Endometrium (tissue), 2 donors: ENCODE data around the gene ARHGAP12.
A peak's percentile ranks its signal among the peaks of the same experiment; 100 is the strongest.
"Not testable (repeated sequence)": the region's sequence is repeated elsewhere in the genome, so short reads cannot be mapped to it uniquely, and the experiment has no call there.

Source experiments
- FAIRE-seq: peaks from 2 replicates; lab custom pipeline; 2012; peaks lifted over from hg19 to GRCh38; lab: Jason Lieb, UNC
- donor health status: control.
- donor health status: control.

The ARHGAP12 gene

DNA sequence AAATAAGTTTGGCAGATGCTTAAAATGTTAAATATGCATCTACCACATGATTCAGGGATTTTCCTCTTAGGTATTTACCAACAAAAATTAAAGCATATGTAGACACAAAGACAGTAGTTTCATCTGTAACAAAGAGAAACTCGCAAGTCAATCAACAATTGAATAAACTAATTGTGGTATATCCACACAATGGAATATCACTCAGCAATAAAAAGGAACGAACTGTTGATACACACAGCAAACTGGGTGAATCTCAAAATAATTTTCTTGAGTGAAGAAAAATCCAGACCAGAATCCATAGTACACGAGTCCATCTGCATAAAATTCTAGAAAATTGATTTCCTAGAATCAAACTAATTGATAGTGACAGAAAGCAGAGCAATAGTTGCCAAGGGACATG is 5.2 kb downstream of the ARHGAP12 start:
- no peak for FAIRE-seq

DNA sequence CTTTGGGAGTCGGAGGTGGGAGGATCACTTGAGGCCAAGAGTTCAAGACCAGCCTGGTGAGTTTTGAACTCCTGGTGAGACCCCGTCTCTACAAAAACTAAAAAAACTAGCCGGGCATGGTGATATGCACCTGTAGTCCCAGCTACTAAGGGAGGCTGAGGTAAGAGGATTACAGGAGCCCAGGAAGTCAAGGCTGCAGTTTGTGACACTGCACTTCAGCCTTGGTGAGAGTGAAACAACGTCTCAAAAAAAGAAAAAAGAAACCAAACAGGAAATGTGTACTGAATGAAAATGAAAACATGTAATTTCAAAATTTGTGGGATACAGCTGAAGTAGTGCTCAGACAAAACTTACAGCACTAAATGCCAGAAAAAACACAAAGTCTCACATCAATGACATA is 7.6 kb downstream of the ARHGAP12 start:
- no peak for FAIRE-seq

DNA sequence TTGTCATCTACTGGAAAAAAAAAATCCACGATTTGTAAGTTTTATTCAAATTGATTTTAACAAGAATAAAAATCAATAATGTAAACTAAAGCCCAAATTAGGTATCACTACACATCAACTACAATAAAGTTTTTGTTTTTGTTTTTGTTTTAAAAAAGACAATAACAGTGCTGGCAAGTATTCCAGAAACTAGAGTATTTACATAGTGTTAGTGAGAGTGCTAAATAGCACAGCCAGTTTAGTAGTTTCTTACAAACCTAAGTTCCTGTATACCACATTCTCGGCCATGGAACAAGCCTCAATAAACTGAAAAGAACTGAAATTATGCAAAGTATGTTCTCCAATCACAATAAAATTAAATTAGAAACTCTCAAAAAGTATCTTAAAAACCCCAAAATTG is 8.1 kb downstream of the ARHGAP12 start:
- peak; percentile 43 for FAIRE-seq

DNA sequence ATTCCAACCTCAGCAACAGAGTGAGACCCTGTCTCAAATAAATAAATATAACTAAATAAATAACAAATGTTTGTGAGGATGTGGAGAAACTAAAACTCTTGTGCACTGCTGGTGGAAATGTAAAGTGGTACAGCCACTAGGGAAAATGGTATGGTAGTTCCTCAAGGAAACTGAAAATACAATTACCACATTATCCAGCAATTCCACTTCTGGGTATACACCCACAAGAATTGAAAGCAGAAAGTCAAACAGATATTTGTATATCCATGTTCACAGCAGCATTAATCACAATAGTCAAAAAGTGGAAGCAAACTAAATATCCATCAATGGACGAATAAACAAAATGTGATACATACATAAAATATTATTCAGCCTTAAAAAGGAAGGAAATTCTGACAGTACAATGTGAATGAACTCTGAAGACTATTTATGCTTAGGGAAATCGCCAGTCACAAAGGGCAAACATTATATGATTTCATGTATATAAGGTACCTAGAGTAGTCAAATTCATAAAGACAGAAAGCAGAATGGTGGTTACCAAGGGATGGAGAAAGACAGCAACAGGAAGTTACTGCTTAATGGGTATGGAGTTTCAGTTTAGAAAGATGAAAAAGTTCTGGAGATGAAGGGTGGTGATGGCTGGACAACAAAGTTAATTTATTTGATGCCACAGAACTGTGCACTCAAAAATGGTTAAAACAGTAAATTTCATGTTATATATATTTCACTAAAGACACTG is 9.8 kb downstream of the ARHGAP12 start:
- FAIRE-seq: no peak

DNA sequence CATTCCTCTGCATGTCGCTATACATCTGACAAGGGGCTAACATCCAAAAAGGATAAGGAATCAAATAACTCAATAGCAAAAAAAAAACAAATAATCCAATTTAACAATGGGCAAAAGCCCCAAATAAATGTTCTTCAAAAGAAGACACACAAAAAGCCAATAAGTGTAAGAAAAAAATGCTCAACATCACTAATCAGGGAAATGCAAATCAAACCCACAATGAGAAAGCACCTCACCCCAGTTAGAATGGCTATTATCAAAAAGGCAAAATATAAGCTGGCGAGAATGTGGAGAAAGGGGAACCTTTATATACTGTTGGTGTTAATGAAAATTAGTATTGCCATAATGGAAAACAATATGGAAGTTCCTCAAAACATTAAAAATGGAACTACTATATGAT is 14.3 kb downstream of the ARHGAP12 start:
- no peak for FAIRE-seq

DNA sequence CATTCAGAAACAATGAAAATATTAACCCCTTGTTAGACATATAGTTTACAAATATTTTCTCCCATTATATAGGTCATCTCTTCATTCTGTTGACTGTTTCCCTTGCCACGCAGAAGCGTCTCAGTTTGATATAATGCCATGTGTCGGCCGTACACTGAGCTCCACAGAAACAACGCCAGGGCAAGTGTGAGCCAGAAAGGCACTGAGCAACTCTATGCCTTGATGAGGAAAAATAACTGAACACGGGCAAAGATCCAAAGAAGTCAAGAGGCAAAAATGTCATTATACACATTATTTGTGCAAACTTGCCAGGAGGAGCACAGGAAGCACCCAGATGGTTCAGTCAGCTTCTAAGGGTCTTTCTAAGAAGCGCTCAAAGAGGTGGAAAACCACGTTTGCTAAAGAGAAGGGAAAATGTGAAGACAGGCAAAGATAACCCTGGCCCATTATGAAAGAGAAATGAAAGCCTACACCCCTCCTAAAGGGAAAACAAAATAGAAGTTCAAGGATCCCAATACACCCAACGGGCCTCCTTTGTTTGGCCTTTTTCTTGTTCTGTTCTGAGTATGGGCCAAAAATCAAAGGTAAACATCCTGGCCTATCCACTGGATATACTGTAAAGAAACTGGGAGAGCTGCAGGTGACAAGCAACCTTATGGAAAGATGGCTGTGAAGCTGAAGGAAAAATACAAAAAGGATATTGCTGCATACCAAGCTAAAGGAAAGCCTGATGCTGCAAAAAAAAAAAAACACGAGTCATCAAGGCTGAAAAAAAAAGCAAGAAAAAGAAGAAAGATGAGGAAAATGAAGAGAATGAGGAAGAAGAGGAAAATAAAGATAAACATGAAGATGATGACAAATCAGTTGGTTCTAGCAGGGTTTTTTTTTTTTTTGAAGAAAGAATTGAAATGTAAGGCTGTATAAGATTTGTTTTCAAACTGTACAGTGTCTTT is 15.5 kb downstream of the ARHGAP12 start:
- no peak for FAIRE-seq

DNA sequence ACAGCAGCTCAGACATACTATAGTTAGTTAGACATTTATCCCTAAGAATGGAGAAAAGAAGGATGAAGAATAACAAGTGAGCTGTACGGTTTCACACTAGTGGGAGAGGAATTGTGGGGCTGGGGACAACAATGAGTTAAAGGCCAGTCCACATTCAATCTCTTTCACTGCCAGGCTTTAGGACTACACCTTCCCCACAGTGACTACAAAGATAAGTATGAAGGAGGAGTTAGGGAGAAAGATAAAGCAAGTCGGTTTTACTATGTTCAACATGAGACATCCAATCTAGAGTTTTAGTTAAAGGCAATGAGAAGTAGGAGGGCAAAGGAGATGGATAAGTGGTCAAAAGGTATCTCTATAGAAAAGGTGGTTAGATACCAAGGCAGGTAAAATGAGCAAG is 16.3 kb downstream of the ARHGAP12 start:
- FAIRE-seq: no peak

DNA sequence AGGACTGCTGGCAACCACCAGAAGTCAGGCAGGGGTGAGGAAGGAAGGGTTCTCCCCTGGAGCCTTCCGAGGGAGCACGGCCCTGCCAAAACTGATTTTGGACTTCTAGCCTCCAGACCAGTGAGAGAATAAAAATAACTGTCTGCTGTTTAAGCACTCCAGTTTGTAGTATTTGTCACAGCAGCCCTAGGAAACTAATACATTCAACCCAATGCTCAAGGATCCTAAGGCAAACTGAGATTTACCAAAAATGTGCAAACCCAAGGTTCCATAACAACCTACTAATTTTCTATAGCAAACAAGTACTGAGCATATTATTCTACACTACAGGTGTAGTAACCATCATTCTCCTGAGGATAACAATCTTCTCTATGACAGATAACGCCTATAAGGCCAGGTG is 18.6 kb downstream of the ARHGAP12 start:
- FAIRE-seq: no peak

DNA sequence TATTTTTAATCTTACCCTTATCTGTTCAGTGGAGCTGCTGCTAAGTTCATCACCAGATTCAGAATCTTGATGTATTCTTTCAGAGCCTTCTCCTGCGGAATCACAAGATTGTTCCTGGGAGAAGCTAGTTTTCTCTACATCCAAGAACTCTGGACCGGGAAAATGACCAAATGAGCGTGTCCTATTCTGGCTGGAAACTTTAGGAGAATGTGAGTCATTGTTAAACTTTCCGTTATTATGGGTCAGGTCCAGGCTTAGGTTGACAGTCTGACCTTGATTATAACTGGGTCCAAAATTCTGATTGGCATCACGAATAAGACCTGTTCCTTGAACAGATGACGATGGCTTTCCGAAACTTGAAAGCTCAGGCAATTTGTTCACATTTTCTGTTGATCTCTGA is 20.5 kb downstream of the ARHGAP12 start:
- no peak for FAIRE-seq

DNA sequence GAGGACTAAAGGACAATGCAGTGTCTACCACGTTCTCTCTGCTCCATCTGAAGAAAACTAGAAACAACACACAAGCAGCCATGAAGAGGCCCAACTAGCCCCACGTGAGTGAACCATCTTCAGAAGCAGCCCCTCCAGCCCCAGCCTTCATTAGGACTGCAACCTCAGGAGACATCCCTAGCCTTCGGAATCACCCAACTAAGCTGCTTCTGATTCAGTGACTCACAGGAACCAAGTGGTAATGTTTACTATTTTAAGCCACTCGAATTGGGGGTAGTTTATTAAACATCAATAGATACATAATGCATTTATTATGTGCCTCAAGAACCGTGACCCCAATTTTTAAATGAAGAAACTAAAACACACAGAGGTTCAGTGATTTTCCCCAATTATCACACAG is 22.6 kb downstream of the ARHGAP12 start:
- no peak for FAIRE-seq

DNA sequence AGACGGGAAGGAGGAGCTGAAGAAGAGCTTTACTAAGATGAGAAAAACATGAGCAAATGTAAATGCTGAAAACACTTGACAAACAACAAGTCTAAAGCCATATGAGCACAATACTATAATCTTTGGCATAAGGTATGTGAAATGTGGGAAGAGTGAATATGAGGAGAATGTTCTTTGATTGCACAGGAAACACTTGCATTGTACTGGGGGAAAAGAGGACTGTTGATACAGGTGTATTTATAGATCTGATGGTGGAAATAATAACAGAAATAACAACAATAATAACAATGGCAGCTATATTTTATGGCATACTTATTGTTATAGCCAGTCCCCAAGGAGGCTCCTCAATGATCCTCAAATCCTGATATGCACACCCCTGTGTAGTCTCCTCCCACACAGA is 23.0 kb downstream of the ARHGAP12 start:
- no peak for FAIRE-seq

DNA sequence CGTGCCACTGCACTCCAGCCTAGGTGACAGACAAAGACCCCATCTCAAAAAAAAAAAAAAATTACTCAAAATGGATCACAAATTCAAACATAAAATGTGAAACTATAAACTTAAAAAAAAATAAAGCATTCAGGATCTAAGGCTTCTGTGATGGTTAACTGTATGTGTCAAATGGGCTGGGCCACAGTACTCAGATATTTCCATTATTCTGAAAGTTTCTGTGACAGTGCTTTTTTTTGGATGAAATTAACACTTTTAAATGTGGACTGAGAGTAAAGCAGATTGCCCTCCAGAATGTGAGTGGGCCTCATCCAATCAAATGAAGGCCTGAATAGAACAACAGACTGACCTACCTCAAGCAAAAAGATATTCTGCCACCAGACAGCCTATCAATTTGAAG is 26.0 kb downstream of the ARHGAP12 start:
- no peak for FAIRE-seq

DNA sequence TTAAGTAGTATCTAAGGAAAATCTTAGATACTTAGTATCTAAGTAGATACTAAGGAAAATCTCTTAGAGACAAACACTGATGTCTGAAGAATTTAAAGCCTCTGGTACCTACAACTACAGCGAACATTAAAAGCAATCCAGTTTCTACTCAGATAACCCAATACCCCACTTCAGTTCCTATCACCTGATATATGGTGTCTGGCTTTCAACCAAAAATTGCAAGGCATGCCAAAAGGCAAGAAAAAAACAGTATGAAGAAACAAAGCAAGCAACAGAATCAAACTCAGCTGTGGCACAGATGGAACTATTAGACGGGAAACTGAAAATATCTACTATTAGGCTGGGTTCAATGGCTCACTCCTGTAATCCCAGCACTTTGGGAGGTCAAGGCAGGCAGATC is 31.1 kb downstream of the ARHGAP12 start:
- no peak for FAIRE-seq

DNA sequence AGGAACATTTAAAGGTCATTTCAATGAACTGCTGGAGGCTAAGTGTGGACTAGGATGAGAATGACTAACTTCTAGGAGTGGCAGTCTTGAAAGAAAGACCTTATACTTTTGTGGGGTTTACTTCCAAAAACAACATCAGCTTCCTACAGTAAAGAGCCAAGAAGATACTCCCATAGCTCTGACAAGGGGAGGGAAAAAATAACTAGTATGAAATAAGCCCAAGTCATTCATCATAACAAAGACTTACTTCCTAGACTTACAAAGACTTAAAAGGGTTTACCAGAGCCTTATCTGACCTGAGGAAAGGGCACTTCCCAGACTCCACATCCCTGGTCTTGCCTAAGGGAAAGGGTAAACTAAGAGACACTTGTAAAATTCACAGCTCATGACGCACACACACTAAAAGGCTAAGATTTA is 31.7 kb downstream of the ARHGAP12 start:
- FAIRE-seq: no peak

DNA sequence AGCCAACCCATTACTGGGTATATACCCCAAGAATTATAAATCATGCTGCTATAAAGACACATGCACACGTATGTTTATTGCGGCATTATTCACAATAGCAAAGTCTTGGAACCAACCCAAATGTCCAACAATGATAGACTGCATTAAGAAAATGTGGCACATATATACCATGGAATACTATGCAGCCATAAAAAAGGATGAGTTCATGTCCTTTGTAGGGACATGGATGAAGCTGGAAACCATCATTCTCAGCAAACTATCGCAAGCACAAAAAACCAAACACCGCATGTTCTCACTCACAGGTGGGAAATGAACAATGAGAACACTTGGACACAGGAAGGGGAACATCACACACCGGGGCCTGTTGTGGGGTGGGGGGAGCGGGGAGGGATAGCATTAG is 32.9 kb downstream of the ARHGAP12 start:
- not testable (repeated sequence) for FAIRE-seq

DNA sequence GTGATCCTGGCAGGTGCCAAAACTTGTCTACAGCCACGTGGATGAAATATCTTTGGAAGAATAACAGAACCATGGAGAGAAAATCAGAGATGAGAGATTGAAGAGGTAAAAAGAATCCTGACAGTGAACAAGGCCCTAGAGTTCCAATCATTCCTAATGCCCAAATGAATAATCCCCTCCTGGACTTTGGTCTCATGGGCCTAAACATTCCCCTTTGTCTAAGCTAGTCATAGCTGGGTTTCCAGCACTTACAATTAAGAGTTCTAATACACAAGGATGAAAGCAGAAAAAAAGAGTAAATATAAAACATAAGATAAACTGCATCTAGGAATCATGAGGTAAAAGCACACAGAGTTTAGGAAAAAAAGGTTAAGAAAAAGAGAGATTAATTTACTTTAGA is 40.2 kb downstream of the ARHGAP12 start:
- no peak for FAIRE-seq

DNA sequence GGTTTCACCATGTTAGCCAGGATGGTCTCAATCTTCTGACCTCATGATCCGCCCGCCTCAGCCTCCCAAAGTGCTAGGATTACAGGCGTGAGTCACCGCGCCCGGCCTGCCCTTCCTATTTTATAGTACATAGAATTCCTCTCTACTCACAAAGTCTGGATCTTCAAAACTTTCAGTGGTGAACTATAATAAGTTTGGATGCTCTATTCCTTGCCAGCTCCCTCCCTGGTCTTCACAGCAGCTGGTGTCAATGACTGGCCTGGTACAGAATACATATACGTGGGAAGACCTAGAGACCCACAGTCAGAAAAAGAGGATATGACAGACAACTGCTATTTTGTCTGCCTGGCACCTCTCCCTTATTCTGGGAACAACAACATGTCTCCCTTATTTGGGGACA is 40.8 kb downstream of the ARHGAP12 start:
- FAIRE-seq: no peak

DNA sequence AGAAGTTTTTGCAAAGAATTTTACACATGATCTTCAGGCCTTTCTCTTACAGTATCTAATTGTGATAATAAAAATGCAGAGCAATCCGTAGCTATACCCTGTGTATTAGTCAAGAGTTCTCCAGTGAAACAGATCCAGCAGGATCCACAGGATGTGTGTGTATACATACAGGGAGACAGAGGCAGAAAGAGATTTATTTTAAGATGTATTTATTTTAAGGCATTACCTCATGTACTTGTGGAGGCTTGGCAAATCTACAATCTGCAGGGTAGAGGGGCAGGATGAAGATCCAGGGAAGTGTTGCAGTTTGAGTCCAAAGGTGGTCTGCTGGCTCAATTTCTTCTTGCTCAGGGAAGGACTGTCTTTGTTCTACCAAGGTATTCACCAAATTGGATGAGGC is 41.7 kb downstream of the ARHGAP12 start:
- FAIRE-seq: no peak

DNA sequence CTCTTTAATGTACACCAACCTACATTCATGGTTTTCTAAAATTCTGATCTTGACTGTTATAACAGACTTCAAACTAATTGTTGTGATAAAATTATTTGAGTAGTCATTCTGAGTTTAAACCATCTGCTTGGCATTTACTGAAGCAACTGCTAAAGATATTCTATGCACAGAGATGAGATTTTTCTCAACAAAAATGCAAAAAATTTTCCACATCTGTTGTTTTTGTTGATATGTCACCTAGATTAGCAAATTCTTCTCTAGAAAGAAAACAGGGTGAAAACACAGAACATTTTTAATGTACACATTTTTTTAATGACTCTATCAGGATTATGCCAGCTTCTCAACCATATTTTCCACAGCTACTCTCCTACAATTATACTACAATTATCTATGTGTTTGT is 42.7 kb downstream of the ARHGAP12 start:
- FAIRE-seq: peak; percentile 8

DNA sequence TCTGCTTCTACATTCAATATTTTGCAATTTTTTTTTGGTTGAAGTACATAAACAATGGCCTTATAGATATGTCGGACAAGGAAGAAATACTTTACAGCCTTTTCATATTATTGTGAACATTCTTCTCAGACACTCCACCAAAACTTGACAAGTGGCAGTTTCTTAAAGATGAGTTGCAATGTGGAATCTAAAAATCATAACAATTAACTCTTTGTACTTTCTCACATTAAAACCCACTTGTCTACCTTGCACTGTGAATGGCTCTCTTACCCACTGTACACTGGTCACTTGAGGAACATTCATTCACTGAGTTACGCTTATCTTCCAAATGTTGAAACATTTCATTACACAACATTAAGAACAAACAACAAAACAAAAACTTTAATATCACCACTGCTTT is 44.2 kb downstream of the ARHGAP12 start:
- FAIRE-seq: no peak

DNA sequence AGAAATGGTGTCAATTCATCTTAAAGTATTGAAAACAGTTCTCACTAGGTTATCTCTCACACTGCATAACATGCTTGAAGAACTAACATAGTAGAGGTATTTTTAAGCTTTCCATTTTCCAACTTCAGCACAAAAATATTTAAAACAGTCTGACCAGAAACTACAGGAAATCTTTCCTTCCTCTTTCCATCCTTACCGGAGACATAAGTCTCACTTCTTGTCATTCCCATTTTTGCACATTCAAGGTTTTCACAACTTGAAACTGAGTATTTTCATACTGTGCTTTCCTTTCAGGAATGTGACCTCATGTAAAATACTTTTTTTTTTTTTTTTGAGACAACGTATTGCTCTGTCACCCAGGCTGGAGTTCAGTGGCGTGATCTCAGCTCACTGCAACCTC is 45.2 kb downstream of the ARHGAP12 start:
- no peak for FAIRE-seq

DNA sequence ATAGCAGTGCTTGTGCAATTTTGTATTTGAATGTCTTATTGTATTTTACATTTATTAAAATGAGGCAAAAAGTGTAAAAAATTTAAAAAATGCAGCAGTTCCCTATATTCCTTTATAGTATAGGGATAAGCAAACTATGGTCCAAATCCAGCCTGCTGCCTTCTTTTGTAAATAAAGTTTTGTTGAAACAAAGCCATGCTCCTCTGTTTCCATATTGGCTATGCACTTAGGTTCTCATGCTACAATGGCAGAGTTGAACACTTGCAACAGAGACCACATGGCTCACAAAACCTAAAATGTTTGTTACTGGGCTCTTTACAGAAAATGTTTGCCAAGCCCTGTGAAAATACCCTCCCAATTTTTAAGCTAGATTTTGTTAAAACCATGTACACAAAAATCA is 50.1 kb downstream of the ARHGAP12 start:
- no peak for FAIRE-seq

DNA sequence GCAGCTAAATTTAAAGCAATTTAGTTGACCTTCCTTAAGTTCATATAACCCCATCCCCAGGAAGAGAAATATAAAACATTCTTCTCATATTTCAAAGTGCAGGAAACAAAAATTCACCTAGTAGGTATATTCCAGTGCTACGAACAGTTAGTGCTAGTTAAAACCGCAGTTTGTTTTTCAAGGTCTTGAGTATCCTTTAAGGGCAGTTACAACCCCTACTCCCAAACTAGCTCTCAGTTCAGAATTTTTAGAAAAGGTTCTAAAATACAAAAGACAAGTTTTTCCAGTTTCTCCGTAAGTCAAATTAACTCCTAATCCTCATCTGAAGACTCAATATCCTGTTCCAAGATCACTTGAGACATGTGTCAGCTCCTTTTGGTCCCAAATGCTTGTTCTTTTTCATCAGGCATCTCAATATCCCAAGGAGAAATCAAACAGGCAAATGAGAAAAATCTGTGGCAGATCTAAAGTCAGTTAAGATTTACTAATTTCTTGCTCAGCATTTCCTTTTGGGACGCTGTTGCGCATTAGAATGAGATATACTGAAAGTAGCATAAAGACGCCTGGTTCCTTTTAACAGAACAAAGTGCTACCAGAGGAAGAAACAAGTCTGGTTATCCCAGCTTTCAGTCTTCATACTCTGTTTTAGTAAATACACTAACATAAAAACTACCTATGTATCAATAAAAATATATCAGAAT is 51.8 kb downstream of the ARHGAP12 start:
- no peak for FAIRE-seq
